HG03457 (cell line): ENCODE results near the gene ARHGAP1.

ENCODE experiments used
- ATAC-seq: cut with Tn5 transposase; IDR thresholded peaks from one replicate; pipeline ENCODE4 v1.9.1; 2021; ENCODE audit warnings: moderate number of reproducible peaks; ENCODE audit not compliant: unreplicated experiment

Gene ARHGAP1

GRCh38 chr11:46643986-46644385, 56.4 kb downstream of the ARHGAP1 start:
- ATAC-seq, result no peak

DNA sequence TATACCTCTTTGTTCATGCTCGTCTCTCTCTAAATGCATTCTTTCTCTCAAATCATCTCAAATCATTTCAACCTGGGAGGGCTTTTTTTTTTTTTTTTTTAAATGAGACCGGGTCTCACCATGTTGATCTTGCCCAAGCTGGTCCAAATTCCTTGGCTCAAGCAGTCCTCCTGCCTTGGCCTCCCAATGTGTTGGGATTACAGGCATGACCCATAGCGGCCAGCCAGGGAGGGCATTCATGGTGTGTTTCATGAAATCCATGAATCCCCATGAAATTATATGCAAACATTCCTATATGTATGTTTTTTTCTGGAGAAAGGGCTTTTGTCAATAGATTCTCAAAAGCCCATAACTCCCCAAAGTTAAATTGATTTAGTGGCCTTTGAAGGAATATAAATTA, 56.9 kb downstream of the ARHGAP1 start:
- ATAC-seq, result no peak

DNA sequence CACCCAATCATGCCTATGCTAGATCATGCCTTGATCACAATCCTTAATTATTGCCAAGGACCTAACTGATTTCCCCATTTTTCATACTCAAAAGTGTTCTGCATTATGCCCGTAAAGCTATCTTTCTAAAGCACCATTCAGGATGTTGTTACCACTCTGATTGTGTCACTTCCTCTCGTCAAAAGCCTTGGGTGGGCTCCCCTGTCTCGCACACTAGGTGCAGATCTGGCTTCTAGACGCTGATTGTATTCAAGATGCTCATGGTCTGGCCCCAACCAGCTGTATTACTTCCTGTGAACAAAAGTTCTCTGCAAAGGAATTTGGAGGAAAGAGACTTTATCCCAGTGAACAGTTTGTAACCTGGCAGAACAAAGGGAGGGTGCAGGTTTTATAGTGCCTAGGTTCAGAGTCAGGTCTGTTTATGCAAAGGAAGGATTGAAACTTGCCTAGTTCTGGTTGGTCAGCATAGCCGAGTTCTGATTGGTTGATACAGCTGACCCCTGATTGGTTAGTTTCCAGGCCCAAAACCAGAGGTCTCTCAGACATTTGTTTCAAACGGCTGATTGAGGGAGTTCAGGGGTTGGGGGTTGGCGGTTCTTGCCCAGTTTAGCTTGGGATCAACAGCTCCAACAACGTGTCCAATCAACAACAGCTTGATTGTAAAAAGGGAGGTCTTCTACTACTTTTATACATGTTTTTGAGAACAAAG, 57.6 kb downstream of the ARHGAP1 start:
- no peak for ATAC-seq

- no peak for ATAC-seq
These were observed 58.8 kb downstream of the ARHGAP1 start for GRCh38 chr11:46641639-46642038.

DNA sequence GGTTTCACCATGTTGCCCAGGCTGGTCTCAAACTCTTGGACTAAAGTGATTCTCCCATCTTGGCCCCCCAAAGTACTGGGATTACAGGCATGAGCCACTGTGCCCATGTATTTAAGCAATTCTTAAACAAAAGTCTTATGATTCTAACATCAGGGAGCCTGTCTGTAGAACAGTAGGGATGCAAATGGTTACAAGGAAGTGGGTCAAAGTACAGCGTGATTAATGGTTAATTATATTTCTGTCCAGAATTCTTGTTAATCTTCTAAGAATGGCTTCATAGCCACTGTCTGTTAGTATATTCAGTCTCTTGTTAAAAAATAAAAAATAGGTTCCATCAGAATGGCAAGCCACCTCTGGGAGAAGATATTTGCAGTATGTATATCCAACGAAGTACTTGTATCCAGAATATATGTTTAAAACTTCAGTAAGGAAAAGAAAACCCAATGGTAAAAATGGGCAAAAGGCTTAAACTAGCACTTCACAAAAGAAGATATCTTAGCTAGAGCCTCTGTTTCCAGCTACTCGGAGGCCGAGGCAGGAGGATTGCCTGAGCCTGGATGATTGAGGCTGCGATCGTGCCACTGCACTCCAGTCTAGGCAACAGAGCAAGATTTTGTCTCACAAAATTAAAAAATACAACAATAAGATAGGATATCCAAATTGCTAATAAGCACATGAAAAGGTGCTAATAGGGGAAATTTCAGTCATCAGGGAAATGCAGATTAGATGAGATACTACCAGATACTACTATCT, 60.2 kb downstream of the ARHGAP1 start:
- ATAC-seq, result no peak

- no peak for ATAC-seq
These were observed 61.1 kb downstream of the ARHGAP1 start for GRCh38 chr11:46639197-46639839.

DNA sequence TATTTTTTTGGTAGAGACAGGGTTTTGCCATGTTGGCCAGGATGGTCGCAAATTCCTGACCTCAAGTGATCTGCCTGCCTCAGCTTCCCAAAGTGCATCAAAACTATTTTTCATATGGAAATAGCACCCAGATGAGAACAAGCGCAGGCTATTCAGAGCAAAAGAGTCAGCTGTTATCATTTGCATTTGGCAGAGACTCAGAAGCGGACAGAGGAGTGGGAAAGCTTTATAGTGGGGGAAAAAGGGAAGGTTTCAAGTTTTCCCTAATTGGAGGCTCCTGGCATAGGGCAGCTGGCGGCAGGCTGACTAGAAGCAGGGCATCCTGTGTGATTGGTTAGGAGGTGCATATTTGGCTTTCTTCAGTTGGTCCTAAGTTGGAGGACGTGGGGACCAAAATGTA, 62.9 kb downstream of the ARHGAP1 start:
- ATAC-seq, result no peak

- ATAC-seq, result no peak
These were observed 64.8 kb downstream of the ARHGAP1 start for GRCh38 chr11:46635557-46636139.

- no peak for ATAC-seq
These were observed 66.9 kb downstream of the ARHGAP1 start for GRCh38 chr11:46633291-46634217.

DNA sequence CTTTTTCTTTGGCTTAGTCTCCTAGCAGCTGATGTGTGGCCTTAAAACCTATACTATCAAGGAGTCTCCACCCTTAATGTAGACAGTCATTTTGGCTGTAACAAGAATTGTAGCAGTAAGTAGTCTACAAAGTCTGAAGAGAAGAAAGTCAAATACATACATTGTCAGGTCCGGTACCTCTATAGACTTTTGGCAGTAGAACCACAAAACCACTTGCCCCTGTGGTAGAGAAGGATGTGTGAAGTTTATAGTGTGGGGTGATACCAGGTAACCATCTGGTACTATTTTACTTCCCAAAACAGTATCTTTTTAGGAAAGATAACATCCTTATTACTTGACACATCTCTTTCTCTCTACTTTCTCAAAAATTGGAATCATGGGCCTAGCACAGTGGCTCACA, 67.9 kb downstream of the ARHGAP1 start:
- no peak for ATAC-seq

GRCh38 chr11:46631676-46632075, 68.7 kb downstream of the ARHGAP1 start:
- no peak for ATAC-seq

GRCh38 chr11:46630237-46630636, 70.2 kb downstream of the ARHGAP1 start:
- ATAC-seq, result no peak

- ATAC-seq, result no peak
These were observed 71.5 kb downstream of the ARHGAP1 start for GRCh38 chr11:46628961-46629360.
